ENCODE measurements around the gene GPN3. TPM values are rescaled to one million over a fixed set of nuclear protein-coding genes. Genes with fewer than 3 reads are reported as not detected.

GPN3 gene
- total and polyA plus RNA-seq, 2 of the 13 experiments (the other 11 are each of a cell fraction or from before 2014, with no cell fraction given): 28.7 to 29.5 TPM

GRCh38 chr12:110403976-110404682 lies 63.9 kb downstream of the GPN3 start:
- 36% methylated on average over 17 of the region's 21 CpGs for WGBS (ENCODE audit: low lambda C conversion rate)
- peak; percentile 23 for FAIRE-seq
- Histone ChIP-seq H3K4me3 (replicated peaks in 1 of 3; ENCODE audit: insufficient read depth in 1 of 3, low read depth in 2 of 3, low read length in 3 of 3) (peak overlapping the region; percentile 68 to 88 (median 78); a peak in 5 of 6 replicates), H3K4me2 (ENCODE audit: low read depth, low read length) (peak overlapping the region; percentile 79), H4K20me1 (ENCODE audit: insufficient read depth, low read length) (no peaks in the 10 kb centered on the region), H3K79me2 (ENCODE audit: insufficient read depth, low read length) (peaks cover 28% of the 10 kb centered on the region), H3K4me1 (ENCODE audit: insufficient read depth, low read length) (peaks cover 34% of the 10 kb centered on the region), H3K27ac (ENCODE audit: extremely low read length, insufficient read depth, low read length) (peak overlapping the region; percentile 95), H3K27me3 (ENCODE audit: control insufficient read depth in 1 of 2, insufficient read depth in 2 of 2, low read length in 2 of 2) (no peaks in the 10 kb centered on the region; a peak in 1 of 5 replicates), H2AFZ (ENCODE audit: low read length) (peak overlapping the region; percentile 100), H3K36me3 (replicated peaks in 1 of 2; ENCODE audit: control insufficient read depth in 1 of 2, insufficient read depth in 2 of 2, low read length in 2 of 2) (peaks cover 1 to 7% of the 10 kb centered on the region in 2 experiments; a peak in 3 of 5 replicates), H3K9me3 (ENCODE audit: low read length) (no peaks in the 10 kb centered on the region), H3K9ac (ENCODE audit: insufficient read depth, low read depth, low read length) (peak overlapping the region; percentile 94)
- ChIA-PET POLR2A (no interaction called here), CTCF (ENCODE audit: low intra/inter-chr PET ratio, low total read pairs) (interaction anchor here (1.2 kb wide), 1 partner anchor 27 kb away, joined by 5 read pairs; no protein-coding TSS in a partner anchor)
- peak; percentile 68 for DNase-seq (ENCODE audit: low spot score)
- in situ Hi-C loops (cut with HindIII; ENCODE audit: extremely low pct_ligation_motif_present, low pct_unique_long_range_greater_than_20kb): no loop called here
- intact Hi-C loops (cut with micrococcal nuclease; ENCODE audit: unreplicated experiment): no loop called here
- ATAC-seq: peak; percentile 59
- BruUV-seq (replicated peaks): TSS peak; percentile 76
- TF ChIP-seq, protein P1, sequence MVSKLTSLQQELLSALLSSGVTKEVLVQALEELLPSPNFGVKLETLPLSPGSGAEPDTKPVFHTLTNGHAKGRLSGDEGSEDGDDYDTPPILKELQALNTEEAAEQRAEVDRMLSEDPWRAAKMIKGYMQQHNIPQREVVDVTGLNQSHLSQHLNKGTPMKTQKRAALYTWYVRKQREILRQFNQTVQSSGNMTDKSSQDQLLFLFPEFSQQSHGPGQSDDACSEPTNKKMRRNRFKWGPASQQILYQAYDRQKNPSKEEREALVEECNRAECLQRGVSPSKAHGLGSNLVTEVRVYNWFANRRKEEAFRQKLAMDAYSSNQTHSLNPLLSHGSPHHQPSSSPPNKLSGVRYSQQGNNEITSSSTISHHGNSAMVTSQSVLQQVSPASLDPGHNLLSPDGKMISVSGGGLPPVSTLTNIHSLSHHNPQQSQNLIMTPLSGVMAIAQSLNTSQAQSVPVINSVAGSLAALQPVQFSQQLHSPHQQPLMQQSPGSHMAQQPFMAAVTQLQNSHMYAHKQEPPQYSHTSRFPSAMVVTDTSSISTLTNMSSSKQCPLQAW (CRISPR knock-in tag; IDR thresholded peaks at IDR 0.05): peak; percentile 41; the same call in 1 of the 2 replicates
- TF ChIP-seq POLR2A (IDR thresholded peaks at IDR 0.05; ENCODE audit: insufficient read depth in 1 of 2, low read depth in 2 of 2, low read length in 2 of 2): 0 out of 4 replicates have a peak, but pooled peaks of 1 of the 2 experiments have one; percentile 46
- TF ChIP-seq ZNF143 (CRISPR knock-in tag; IDR thresholded peaks at IDR 0.05): no peak
- 0 out of 2 replicates have a peak, but pooled peaks have one; percentile 22 for TF ChIP-seq ZNF777 (CRISPR knock-in tag; IDR thresholded peaks at IDR 0.05)
- TF ChIP-seq RNF219 (CRISPR knock-in tag; IDR thresholded peaks at IDR 0.05): 0 out of 2 replicates have a peak, but pooled peaks have one; percentile 21
- 0 out of 2 replicates have a peak, but pooled peaks have one; percentile 10 for TF ChIP-seq BCL6 (CRISPR knock-in tag; IDR thresholded peaks at IDR 0.05)
- TF ChIP-seq POLR2AphosphoS5 (IDR thresholded peaks at IDR 0.05; ENCODE audit: low read depth, low read length): peak; percentile 59; the same call in 1 of the 2 replicates
- peak; percentile 45; the same call in 1 of the 2 replicates for TF ChIP-seq KDM5A (IDR thresholded peaks at IDR 0.05; ENCODE audit: borderline replicate concordance, low read length)
- 0 out of 2 replicates have a peak, but pooled peaks have one; percentile 13 for TF ChIP-seq NFIC (IDR thresholded peaks at IDR 0.05; ENCODE audit: low read length)
- no peak for TF ChIP-seq IKZF1 (IDR thresholded peaks at IDR 0.05)
- TF ChIP-seq ELF1 (CRISPR knock-in tag; IDR thresholded peaks at IDR 0.05): 0 out of 2 replicates have a peak, but pooled peaks have one; percentile 15
- peak; percentile 34; the same call in 1 of the 2 replicates for TF ChIP-seq ZNF605 (CRISPR knock-in tag; IDR thresholded peaks at IDR 0.05)
- TF ChIP-seq ZNF234 (CRISPR knock-in tag; conservative IDR thresholded peaks at IDR 0.05): no peak
- no peak for TF ChIP-seq PAWR (CRISPR knock-in tag; IDR thresholded peaks at IDR 0.05; ENCODE audit: borderline replicate concordance)
- TF ChIP-seq ATRX (CRISPR knock-in tag; IDR thresholded peaks at IDR 0.05; ENCODE audit: borderline replicate concordance): no peak
- TF ChIP-seq ELF4 (CRISPR knock-in tag; IDR thresholded peaks at IDR 0.05; ENCODE audit: borderline replicate concordance): 0 out of 2 replicates have a peak, but pooled peaks have one; percentile 10
- 0 out of 2 replicates have a peak, but pooled peaks have one; percentile 11 for TF ChIP-seq JUN (CRISPR knock-in tag; IDR thresholded peaks at IDR 0.05)
- peak; percentile 99 for TF ChIP-seq ZNF335 (CRISPR knock-in tag; IDR thresholded peaks at IDR 0.05)
- no peak for TF ChIP-seq CREB1 (IDR thresholded peaks at IDR 0.05)
- 0 out of 2 replicates have a peak, but pooled peaks have one; percentile 13 for TF ChIP-seq CREB1 (CRISPR knock-in tag; IDR thresholded peaks at IDR 0.05)
- TF ChIP-seq ZFX (CRISPR knock-in tag; IDR thresholded peaks at IDR 0.05; ENCODE audit: low read depth): peak; percentile 41
- TF ChIP-seq ATF7 (IDR thresholded peaks at IDR 0.05): no peak
- no peak for TF ChIP-seq ATF7 (CRISPR knock-in tag; IDR thresholded peaks at IDR 0.05)
- TF ChIP-seq IRF2 (CRISPR knock-in tag; IDR thresholded peaks at IDR 0.05): peak; percentile 17; the same call in 1 of the 2 replicates

Data from HepG2 (cell line).